GM21367 (cell line): ENCODE results near the gene OR2T34.
"Not testable (repeated sequence)": the region's sequence is repeated elsewhere in the genome, so short reads cannot be mapped to it uniquely, and the experiment has no call there.

ENCODE experiments used
- ATAC-seq: cut with Tn5 transposase; IDR thresholded peaks from one replicate; pipeline ENCODE4 v1.9.1; 2021; ENCODE audit not compliant: unreplicated experiment

Gene OR2T34

GRCh38 chr1:248562672-248563071, 11.9 kb downstream of the OR2T34 start, which contains the start of gene OR2T29:
OR2T29 (minus strand) TSS chr1:248562772; CDS start chr1:248559491, 3,281 bp downstream.
- not testable (repeated sequence) for ATAC-seq

- ATAC-seq, result not testable (repeated sequence)
Measured at GRCh38 chr1:248551027-248551426, 23.5 kb downstream of the OR2T34 start.

- ATAC-seq, result not testable (repeated sequence)
Measured at GRCh38 chr1:248547383-248547782, 27.2 kb downstream of the OR2T34 start.

DNA sequence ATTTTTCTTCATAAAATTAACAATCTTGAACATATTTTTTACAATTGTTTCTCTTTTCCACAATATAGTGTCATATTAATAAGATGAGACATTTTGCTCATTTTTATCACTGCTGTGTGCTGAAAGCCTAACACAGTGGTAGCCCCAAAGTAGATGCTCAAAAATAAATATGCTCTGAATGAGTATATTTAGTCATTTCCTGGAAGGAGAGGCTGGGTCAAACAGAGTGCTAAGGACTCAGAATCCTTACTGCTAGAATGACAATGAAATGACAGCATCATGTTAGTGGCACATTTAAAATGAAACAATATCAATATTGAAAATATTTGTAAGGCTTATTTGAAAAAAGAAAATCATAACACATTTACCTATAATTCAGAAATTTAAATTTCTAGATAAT, 37.1 kb downstream of the OR2T34 start:
- ATAC-seq, result not testable (repeated sequence)
